ENCODE data around the gene P2RX1. TPM values are rescaled to one million over a fixed set of nuclear protein-coding genes. Genes with fewer than 3 reads are reported as not detected.

P2RX1 gene
- total RNA-seq, 3 donors from 2014 or later: 2.5 to 4.9 (median 3.5) TPM

- no peaks in the 10 kb centered on the region for H3K36me3 ChIP-seq (ENCODE audit: low read depth)
- H3K4me1 ChIP-seq (ENCODE audit: low read depth): peaks cover 22% of the 10 kb centered on the region
- no peak for DNase-seq
- H3K9me3 ChIP-seq: no peaks in the 10 kb centered on the region
- no peak for ATAC-seq
- no peak for TF ChIP-seq CTCF (IDR thresholded peaks at IDR 0.05)
- H3K4me3 ChIP-seq: no peak overlapping the region
- intact Hi-C loops (cut with DNase I, micrococcal nuclease): no loop called here
Measured at GRCh38 chr17:3887394-3887793, 28.9 kb downstream of the P2RX1 start.

DNA sequence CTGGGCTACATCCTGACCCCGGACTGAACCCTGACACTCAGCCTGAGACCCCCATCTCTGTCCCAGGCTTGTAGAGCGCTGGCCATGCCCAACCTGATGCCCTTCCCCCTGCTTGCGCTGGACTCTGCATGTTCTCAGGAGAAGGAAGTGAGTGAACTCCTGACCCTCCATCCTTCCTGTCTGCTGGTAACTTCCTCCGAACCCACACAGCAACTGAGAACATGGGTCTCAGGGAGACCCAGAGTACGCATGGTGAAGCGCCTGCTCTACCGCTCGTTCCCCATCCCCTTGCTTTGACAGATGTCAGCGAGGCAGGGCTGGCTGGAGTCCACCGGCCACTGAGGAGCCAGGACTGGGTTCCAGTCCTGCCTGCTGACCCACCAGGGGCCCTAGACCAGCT lies 29.5 kb downstream of the P2RX1 start:
- H3K36me3 ChIP-seq (ENCODE audit: low read depth): no peaks in the 10 kb centered on the region
- no peak for TF ChIP-seq CTCF (IDR thresholded peaks at IDR 0.05)
- H3K4me3 ChIP-seq: no peak overlapping the region
- no peaks in the 10 kb centered on the region for H3K9me3 ChIP-seq
- intact Hi-C loops (cut with DNase I, micrococcal nuclease): no loop called here
- peak in 1 of 3 donors; percentile 54 for DNase-seq
- H3K4me1 ChIP-seq (ENCODE audit: low read depth): peaks cover 18% of the 10 kb centered on the region
- peak; percentile 10 for ATAC-seq

DNA sequence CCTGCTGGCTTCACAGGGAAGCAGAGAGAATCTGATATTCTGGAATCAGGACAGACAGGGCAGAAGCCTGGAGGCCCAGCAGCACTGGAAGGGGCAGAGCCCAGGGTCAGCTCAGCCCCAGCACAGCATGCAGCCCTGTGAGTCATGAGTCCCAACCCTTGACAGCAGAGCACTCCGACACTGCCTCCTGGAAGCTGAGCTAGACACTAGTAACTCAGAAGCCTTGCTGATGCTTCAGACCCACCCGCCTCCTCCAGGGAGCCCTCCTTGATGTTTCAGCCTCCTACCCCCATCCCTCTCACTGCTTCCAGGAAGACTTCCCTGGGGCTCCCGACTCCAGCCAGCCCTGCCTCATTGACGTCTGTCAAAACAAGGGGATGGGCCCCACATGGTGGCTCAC lies 30.3 kb downstream of the P2RX1 start:
- intact Hi-C loops (cut with DNase I, micrococcal nuclease): no loop called here
- no peaks in the 10 kb centered on the region for H3K36me3 ChIP-seq (ENCODE audit: low read depth)
- no peaks in the 10 kb centered on the region for H3K9me3 ChIP-seq
- no peak for ATAC-seq
- no peak overlapping the region for H3K4me3 ChIP-seq
- H3K4me1 ChIP-seq (ENCODE audit: low read depth): peaks cover 14% of the 10 kb centered on the region
- TF ChIP-seq CTCF (IDR thresholded peaks at IDR 0.05): no peak
- no peak for DNase-seq

GRCh38 chr17:3885271-3885670 lies 31.0 kb downstream of the P2RX1 start:
- H3K9me3 ChIP-seq: no peaks in the 10 kb centered on the region
- intact Hi-C loops (cut with DNase I, micrococcal nuclease): no loop called here
- no peaks in the 10 kb centered on the region for H3K36me3 ChIP-seq (ENCODE audit: low read depth)
- no peak for DNase-seq
- peaks cover 14% of the 10 kb centered on the region for H3K4me1 ChIP-seq (ENCODE audit: low read depth)
- no peak for ATAC-seq
- H3K4me3 ChIP-seq: no peak overlapping the region
- TF ChIP-seq CTCF (IDR thresholded peaks at IDR 0.05): no peak

DNA sequence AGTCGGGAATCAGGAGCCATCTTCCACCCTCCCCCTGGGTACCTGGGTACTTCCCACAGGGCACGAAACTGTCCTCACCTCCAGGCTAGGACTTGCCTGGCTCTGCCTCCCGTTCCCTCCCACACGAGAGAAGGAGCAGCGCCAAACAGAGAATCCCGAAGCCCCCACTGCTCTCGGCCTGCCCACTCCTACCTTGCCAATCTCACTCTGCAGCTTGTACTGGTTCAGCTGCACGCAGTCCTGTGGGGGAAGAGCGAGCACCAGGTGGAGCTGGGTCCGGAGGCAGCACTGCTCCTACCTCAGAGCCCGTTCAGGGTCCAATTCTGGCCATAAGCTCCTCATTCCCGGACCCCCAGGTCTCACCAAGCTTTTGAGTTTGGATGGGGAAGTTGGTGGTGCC lies 32.1 kb downstream of the P2RX1 start:
- ATAC-seq (no peak), DNase-seq (no peak)
- Histone ChIP-seq H3K36me3 (ENCODE audit: low read depth) (no peaks in the 10 kb centered on the region), H3K4me1 (ENCODE audit: low read depth) (peaks cover 17% of the 10 kb centered on the region), H3K4me3 (no peak overlapping the region), H3K9me3 (no peaks in the 10 kb centered on the region)
- no peak for TF ChIP-seq CTCF (IDR thresholded peaks at IDR 0.05)
- intact Hi-C loops (cut with DNase I, micrococcal nuclease): no loop called here

DNA sequence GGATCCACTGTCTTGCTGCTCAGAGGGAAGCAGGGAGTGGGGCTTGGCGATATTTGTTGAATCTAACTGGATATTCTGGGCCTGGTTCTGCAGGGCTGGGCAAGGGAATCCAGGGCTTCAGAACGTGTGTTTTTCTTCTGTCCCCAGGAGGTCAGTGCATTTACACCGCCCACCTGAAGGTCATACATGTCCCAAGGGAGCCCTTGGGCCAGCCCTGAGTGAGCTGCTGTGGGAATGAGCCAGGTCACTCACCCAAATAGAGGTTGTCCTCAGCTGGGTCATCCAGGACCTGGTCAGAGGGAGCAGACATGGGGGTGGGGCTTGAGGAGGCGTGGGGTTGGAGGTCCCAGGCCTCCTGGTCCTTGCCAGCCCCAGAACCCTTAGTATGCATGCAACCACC lies 34.0 kb downstream of the P2RX1 start:
- Histone ChIP-seq H3K9me3 (no peaks in the 10 kb centered on the region), H3K36me3 (ENCODE audit: low read depth) (no peaks in the 10 kb centered on the region), H3K4me1 (ENCODE audit: low read depth) (peaks cover 3% of the 10 kb centered on the region), H3K4me3 (no peak overlapping the region)
- TF ChIP-seq CTCF (IDR thresholded peaks at IDR 0.05): no peak
- intact Hi-C loops (cut with DNase I, micrococcal nuclease): no loop called here
- no peak for DNase-seq
- no peak for ATAC-seq
